Panc1 (cell line): ENCODE results near the gene TBXAS1. TPM values are rescaled to one million over a fixed set of nuclear protein-coding genes. Genes with fewer than 3 reads are reported as not detected.

Source experiments
- ATAC-seq: fragments of 200-7000 bp; cut with Tn5 transposase; 2 replicates; pipeline ENCODE4 v1.9.1; 2020; ENCODE audit warnings: mild to moderate bottlenecking, moderate library complexity
- BruUV-seq: library from RNA; stranded (reverse); fragments of 400-500 nt; replicated peaks from 2 replicates; lab custom pipeline; 2021; lab: Mats Ljungman, UMichigan
- CTCF ChIA-PET: fragments of 300-600 bp; sonication (Branson Sonifier 250); formaldehyde crosslinking; loops from one replicate; lab custom pipeline; 2022; ENCODE audit warnings: antibody characterized with exemption; lab: Charles Lee
- POLR2A ChIA-PET: fragments of 300-600 bp; sonication (Branson Sonifier 250); formaldehyde crosslinking; loops from one replicate; lab custom pipeline; 2022; ENCODE audit warnings: antibody characterized with exemption; lab: Charles Lee
- DNase-seq: peaks from one replicate; pipeline ENCODE4 v3.0.0-alpha.2; 2010; ENCODE audit warnings: low read depth, low spot score
- H3K27ac ChIP-seq: 2 replicates; pipeline ENCODE4 v1.5.1; 2011; ENCODE audit warnings: mild to moderate bottlenecking, low read length, inconsistent platforms
- H3K27me3 ChIP-seq: fragments of 200-500 bp; sonication (Bioruptor generic); 2 replicates; pipeline ENCODE4 v1.6.0; 2014; ENCODE audit warnings: low read length, inconsistent platforms; ENCODE audit not compliant: control insufficient read depth, insufficient read depth
- H3K36me3 ChIP-seq: fragments of 200-500 bp; sonication (Bioruptor generic); 2 replicates; pipeline ENCODE4 v1.5.1; 2014; ENCODE audit warnings: inconsistent platforms, mild to moderate bottlenecking, low read length, moderate library complexity; ENCODE audit not compliant: control insufficient read depth, insufficient read depth
- H3K4me1 ChIP-seq: 2 replicates; pipeline ENCODE4 v1.5.1; 2011; ENCODE audit warnings: inconsistent platforms, mild to moderate bottlenecking, low read length, moderate library complexity; ENCODE audit not compliant: control insufficient read depth, insufficient read depth
- H3K4me3 ChIP-seq, 2 experiments: 2 replicates each; pipeline ENCODE4 v1.5.1; 2011 to 2012; ENCODE audit warnings: low read depth in 2 of 2, low read length in 2 of 2, mild to moderate bottlenecking in 2 of 2, inconsistent platforms in 1 of 2, moderate library complexity in 1 of 2
- H3K9me3 ChIP-seq: fragments of 200-500 bp; sonication (Bioruptor generic); 2 replicates; pipeline ENCODE4 v1.5.1; 2014; ENCODE audit warnings: low read depth, mild to moderate bottlenecking, inconsistent platforms, low read length, moderate library complexity; ENCODE audit not compliant: control insufficient read depth, insufficient read depth
- CTCF ChIP-seq: fragments of 450-650 bp; IDR thresholded peaks from 2 replicates; pipeline ENCODE4 v1.5.1; 2017; ENCODE audit warnings: mild to moderate bottlenecking
- POLR2AphosphoS5 ChIP-seq: IDR thresholded peaks from 2 replicates; pipeline ENCODE4 v1.6.1; 2012; ENCODE audit warnings: mild to moderate bottlenecking, low read depth, low read length, moderate library complexity
- REST ChIP-seq, 2 experiments: IDR thresholded peaks; 2 replicates each; pipeline ENCODE4 v1.6.1; 2011 to 2012; ENCODE audit warnings: low read depth in 2 of 2, control low read depth in 1 of 2, low read length in 1 of 2, mild to moderate bottlenecking in 1 of 2, moderate library complexity in 1 of 2; ENCODE audit not compliant: insufficient read depth in 1 of 2
- SIN3A ChIP-seq: IDR thresholded peaks from 2 replicates; pipeline ENCODE4 v1.6.1; 2012; ENCODE audit warnings: low read depth, mild to moderate bottlenecking, low read length, moderate library complexity, borderline replicate concordance; ENCODE audit not compliant: insufficient read depth
- TCF7L2 ChIP-seq: IDR thresholded peaks from 2 replicates; pipeline ENCODE4 v1.6.1; 2011; ENCODE audit warnings: mild to moderate bottlenecking, low read depth, low read length, inconsistent platforms
- in situ Hi-C: cut with HindIII; loops from 2 replicates; pipeline ENCODE4 v1.10.0; 2016; ENCODE audit warnings: low sequenced_read_pairs, low pct_unique_long_range_greater_than_20kb
- intact Hi-C: fragments of 100-400 bp; cut with micrococcal nuclease; formaldehyde crosslinking; loops from one replicate; pipeline ENCODE4 v1.10.0; 2022; ENCODE audit not compliant: unreplicated experiment
- total RNA-seq: library from RNA; stranded (reverse); gene quantifications from one replicate; pipeline ENCODE4 v1.2.1, GENCODE V29; 2021; ENCODE audit not compliant: unreplicated experiment

Gene TBXAS1
- total RNA-seq, 1 experiment from 2014 or later: 4.4 TPM

- ChIA-PET CTCF (no interaction called here), POLR2A (no interaction called here)
- H3K4me3 ChIP-seq: no peak overlapping the region
- H3K4me1 ChIP-seq: no peaks in the 10 kb centered on the region
- no peaks in the 10 kb centered on the region for H3K9me3 ChIP-seq
- no TSS peak for BruUV-seq
- DNase-seq: no peak
- intact Hi-C loops (no loop called here), in situ Hi-C loops (no loop called here)
- H3K27me3 ChIP-seq: no peaks in the 10 kb centered on the region
- no peak overlapping the region for H3K27ac ChIP-seq
- no peak for TF ChIP-seq POLR2AphosphoS5
- TF ChIP-seq REST (IDR thresholded peaks at IDR 0.05; ENCODE audit: insufficient read depth in 1 of 2, low read depth in 2 of 2, low read length in 1 of 2): no peak
- no peak for TF ChIP-seq TCF7L2
- no peak for TF ChIP-seq SIN3A
- TF ChIP-seq CTCF: no peak
- ATAC-seq: no peak
- H3K36me3 ChIP-seq: no peaks in the 10 kb centered on the region
Observed at GRCh38 chr7:139930286-139930965, 101.4 kb downstream of the TBXAS1 start.

- H3K27me3 ChIP-seq: no peaks in the 10 kb centered on the region
- no peaks in the 10 kb centered on the region for H3K9me3 ChIP-seq
- no peaks in the 10 kb centered on the region for H3K36me3 ChIP-seq
- H3K27ac ChIP-seq: no peak overlapping the region
- in situ Hi-C loops (no loop called here), intact Hi-C loops (no loop called here)
- ChIA-PET POLR2A (no interaction called here), CTCF (no interaction called here)
- DNase-seq: no peak
- no peak overlapping the region for H3K4me3 ChIP-seq
- BruUV-seq: no TSS peak
- ATAC-seq: no peak
- H3K4me1 ChIP-seq: no peaks in the 10 kb centered on the region
- no peak for TF ChIP-seq TCF7L2
- TF ChIP-seq CTCF: no peak
- no peak for TF ChIP-seq POLR2AphosphoS5
- no peak for TF ChIP-seq REST (IDR thresholded peaks at IDR 0.05; ENCODE audit: insufficient read depth in 1 of 2, low read depth in 2 of 2, low read length in 1 of 2)
- no peak for TF ChIP-seq SIN3A
Observed at GRCh38 chr7:139931190-139931934, 102.3 kb downstream of the TBXAS1 start.
